Ovary (tissue), 9 donors: ENCODE results near the gene DEUP1. TPM values are rescaled to one million over a fixed set of nuclear protein-coding genes. Genes with fewer than 3 reads are reported as not detected.

Experiments
- DNase-seq, 5 donors: peaks; one replicate each; pipeline ENCODE4 v3.0.0-alpha.2; 2019 to 2020
- H3K27ac ChIP-seq, 2 donors: fragments of 200-600 bp; one replicate each; pipeline versions ENCODE4 v1.5.1 to v1.8.0; 2019 to 2022
- H3K27me3 ChIP-seq: fragments of 200-600 bp; one replicate; pipeline ENCODE4 v1.8.0; 2022
- H3K36me3 ChIP-seq: fragments of 200-600 bp; sonication (generic); one replicate; pipeline ENCODE4 v1.5.1; 2019
- H3K4me1 ChIP-seq: one replicate; pipeline ENCODE4 v1.8.1; 2013; ENCODE audit warnings: mild to moderate bottlenecking, moderate library complexity; ENCODE audit not compliant: insufficient read depth
- H3K4me3 ChIP-seq: fragments of 200-600 bp; sonication (generic); one replicate; pipeline ENCODE4 v1.5.1; 2017
- H3K9me3 ChIP-seq, 2 donors: fragments of 200-600 bp in 1 of 2; sonication (generic) in 1 of 2; one replicate each; pipeline versions ENCODE4 v1.5.1 to v1.8.1; 2013 to 2019; ENCODE audit warnings: mild to moderate bottlenecking in 1 of 2, moderate library complexity in 1 of 2
- EP300 ChIP-seq: sonication (generic); formaldehyde crosslinking; IDR thresholded peaks from one replicate; pipeline ENCODE4 v1.6.1; 2017; ENCODE audit warnings: antibody characterized with exemption
- POLR2A ChIP-seq: fragments of 450-650 bp; IDR thresholded peaks from one replicate; pipeline ENCODE4 v1.6.1; 2017; ENCODE audit warnings: antibody characterized with exemption, mild to moderate bottlenecking, moderate library complexity
- WGBS, 3 donors: extraction: QIAGEN DNeasy Blood & Tissue Kit in 1 of 3; methylation state at CpG; one replicate each; pipeline versions ENCODE4 v1.1.5 to v1.1.7; 2013 to 2017; 5-methylcytosine and 5-hydroxymethylcytosine counted together
- intact Hi-C, 4 donors: fragments of 100-400 bp; cut with DNase I; formaldehyde crosslinking; loops; one replicate each; pipeline versions ENCODE4 v1.11.0 to v1.15.1; 2022 to 2023
- polyA plus RNA-seq, 2 donors: library from polyadenylated mRNA; stranded (reverse); fragments of 200-250 nt in 1 of 2; fragments of 350-450 nt in 1 of 2; fragmentation: Illumina TruSeq in 1 of 2; extraction: RNeasy Lipid Tissue Mini Kit (QIAGEN cat#74804) in 1 of 2; gene quantifications; one replicate each; pipeline ENCODE4 v1.2.3, GENCODE V29; 2013 to 2014
- total RNA-seq, 7 donors: library from RNA; depleted of rRNA in 2 of 7; stranded (reverse); fragments of >200 nt in 2 of 7; fragmentation: NEBNext Ultra II Directional in 3 of 7; extraction: Animal tissue kit (Norgen Biotek cat#: 25700) in 3 of 7; gene quantifications; one replicate each; pipeline versions ENCODE4 v1.1.0 to v1.2.4, GENCODE V29; 2016 to 2023
- TF ChIP-seq, protein P1 (sequence below), 3 donors: fragments of 450-650 bp in 2 of 3; fragments of 200-600 bp in 1 of 3; IDR thresholded peaks; one replicate each; pipeline versions ENCODE4 v1.5.1 to v1.8.0; 2016 to 2022; ENCODE audit warnings: antibody characterized with exemption in 3 of 3, mild to moderate bottlenecking in 1 of 3
- donor health status: DM: no; HTN: no; CAD: no; lungs with moderate emphysema.
- donor health status: DM: no; HTN: no; CAD: no.
- donor health status: Bipolar disorder and iron deficiency.
- donor health status: DM: yes; HTN: yes; CAD: no.
- donor health status: DM: no; HTN: no; CAD: no.
- donor health status: DM: yes; HTN: yes; CAD: no.

DEUP1 gene
- total and polyA plus RNA-seq, 9 donors, result 0.05 to 2.0 (median 0.40) TPM; not detected in 1

DNA sequence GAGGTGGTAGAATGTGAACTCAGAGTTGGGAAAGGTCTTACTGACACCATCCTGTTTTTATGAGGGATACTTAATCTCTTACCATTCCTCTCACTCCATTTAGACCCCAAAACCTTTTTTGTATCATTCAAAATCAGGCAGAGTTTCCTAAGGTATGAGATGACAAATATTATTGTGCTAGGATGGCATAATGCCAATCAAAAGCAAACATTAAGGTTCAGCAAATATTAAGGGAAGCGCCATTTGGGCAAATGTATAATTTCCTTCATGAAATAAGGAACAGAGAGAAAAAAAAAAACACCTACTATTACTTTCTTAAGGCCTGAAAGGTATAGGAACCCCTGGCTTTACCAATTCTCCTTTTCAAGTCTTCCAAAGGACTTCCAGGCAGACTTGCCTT lies 150.2 kb downstream of the DEUP1 start:
- Histone ChIP-seq H3K4me3 (no peak overlapping the region), H3K4me1 (peaks cover 3% of the 10 kb centered on the region), H3K27ac (no peak overlapping the region), H3K9me3 (no peaks in the 10 kb centered on the region), H3K27me3 (no peaks in the 10 kb centered on the region), H3K36me3 (no peaks in the 10 kb centered on the region)
- WGBS, 3 donors, result 98 to 100% (median 98%) methylated on average over 1 of the region's 1 CpG
- intact Hi-C loops, result no loop called here
- no peak for DNase-seq
- TF ChIP-seq, protein P1, sequence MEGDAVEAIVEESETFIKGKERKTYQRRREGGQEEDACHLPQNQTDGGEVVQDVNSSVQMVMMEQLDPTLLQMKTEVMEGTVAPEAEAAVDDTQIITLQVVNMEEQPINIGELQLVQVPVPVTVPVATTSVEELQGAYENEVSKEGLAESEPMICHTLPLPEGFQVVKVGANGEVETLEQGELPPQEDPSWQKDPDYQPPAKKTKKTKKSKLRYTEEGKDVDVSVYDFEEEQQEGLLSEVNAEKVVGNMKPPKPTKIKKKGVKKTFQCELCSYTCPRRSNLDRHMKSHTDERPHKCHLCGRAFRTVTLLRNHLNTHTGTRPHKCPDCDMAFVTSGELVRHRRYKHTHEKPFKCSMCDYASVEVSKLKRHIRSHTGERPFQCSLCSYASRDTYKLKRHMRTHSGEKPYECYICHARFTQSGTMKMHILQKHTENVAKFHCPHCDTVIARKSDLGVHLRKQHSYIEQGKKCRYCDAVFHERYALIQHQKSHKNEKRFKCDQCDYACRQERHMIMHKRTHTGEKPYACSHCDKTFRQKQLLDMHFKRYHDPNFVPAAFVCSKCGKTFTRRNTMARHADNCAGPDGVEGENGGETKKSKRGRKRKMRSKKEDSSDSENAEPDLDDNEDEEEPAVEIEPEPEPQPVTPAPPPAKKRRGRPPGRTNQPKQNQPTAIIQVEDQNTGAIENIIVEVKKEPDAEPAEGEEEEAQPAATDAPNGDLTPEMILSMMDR (IDR thresholded peaks at IDR 0.05), result no peak
- TF ChIP-seq POLR2A (no peak), EP300 (no peak)

DNA sequence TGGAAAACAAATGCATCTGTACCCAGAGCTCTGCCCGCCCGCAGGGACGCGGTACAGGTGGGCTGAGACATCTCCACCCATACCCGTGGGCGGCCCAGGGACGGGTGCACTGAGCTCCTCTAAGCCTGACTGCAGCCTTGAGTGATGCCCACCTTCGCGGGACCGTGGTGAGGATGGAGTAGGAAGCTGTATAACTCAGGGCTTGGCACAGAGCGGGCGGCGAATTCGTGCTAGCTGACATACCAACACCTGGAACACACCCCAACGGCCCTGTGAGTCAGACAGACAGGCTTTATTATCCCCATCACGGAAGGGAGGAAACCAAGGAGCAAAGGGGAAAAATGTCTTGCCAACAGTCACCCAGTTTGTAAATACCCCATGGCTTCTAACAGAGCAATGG lies 150.7 kb downstream of the DEUP1 start:
- Histone ChIP-seq H3K27me3 (no peaks in the 10 kb centered on the region), H3K36me3 (no peaks in the 10 kb centered on the region), H3K4me3 (no peak overlapping the region), H3K4me1 (peaks cover 3% of the 10 kb centered on the region), H3K9me3 (no peaks in the 10 kb centered on the region), H3K27ac (no peak overlapping the region)
- TF ChIP-seq EP300 (no peak), POLR2A (no peak)
- TF ChIP-seq, protein P1 (IDR thresholded peaks at IDR 0.05), result no peak
- 87 to 96% (median 91%) methylated on average over 16 of the region's 16 CpGs for WGBS, 3 donors
- intact Hi-C loops, result no loop called here
- DNase-seq, result no peak

DNA sequence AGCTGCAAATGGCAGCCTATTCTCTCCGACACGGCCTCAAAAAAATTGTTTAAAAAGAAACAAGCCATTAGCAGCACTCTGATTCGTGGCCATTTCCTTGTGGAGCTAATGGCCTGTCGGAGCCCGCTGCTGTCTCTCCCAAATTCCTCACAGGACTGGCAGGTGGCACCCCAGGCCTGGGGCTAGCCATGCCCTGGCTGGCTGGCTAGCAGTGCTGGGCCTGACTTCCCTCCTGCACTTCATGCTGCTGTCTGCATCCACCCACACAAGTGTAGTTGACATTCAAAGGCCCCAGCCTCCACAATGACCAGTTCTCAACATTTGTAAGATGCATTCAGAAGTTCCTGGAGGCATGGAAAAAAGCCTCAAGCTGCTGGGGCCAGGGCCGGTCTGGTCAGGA lies 151.2 kb downstream of the DEUP1 start:
- no peak overlapping the region for H3K27ac ChIP-seq
- DNase-seq, result no peak
- intact Hi-C loops, result no loop called here

DNA sequence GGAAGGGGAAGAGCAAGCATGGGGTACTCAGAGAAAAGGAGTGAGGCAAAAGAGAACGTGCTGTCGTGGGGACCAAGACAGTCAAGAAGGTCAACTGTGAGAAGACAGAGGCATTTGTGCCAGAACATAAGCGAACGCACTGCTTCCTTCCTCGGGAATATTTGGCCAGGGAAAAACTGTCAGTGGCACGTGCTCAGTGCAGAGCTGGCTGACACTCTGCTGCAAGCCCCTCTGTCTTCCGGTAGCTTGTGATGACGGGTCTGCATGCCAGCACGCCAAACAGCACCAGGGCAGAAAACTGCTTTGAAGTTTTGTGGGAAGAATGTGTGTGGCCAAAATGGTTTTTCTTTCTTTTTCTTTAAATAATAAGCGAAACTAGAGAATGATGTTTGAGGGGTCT lies 152.0 kb downstream of the DEUP1 start:
- Histone ChIP-seq H3K27ac (no peak overlapping the region), H3K36me3 (no peaks in the 10 kb centered on the region), H3K4me1 (peaks cover 3% of the 10 kb centered on the region), H3K9me3 (no peaks in the 10 kb centered on the region), H3K4me3 (no peak overlapping the region), H3K27me3 (no peaks in the 10 kb centered on the region)
- intact Hi-C loops, result no loop called here
- 70 to 83% (median 77%) methylated on average over 10 of the region's 10 CpGs for whole genome bisulfite sequencing, 3 donors
- TF ChIP-seq EP300 (no peak), POLR2A (no peak)
- TF ChIP-seq, protein P1 (IDR thresholded peaks at IDR 0.05), result no peak
- DNase-seq, result no peak

More for the DNA sequence above, 151.2 kb downstream of the DEUP1 start:
- H3K27me3 ChIP-seq, result no peaks in the 10 kb centered on the region
- TF ChIP-seq EP300 (no peak), POLR2A (no peak)
- WGBS, 3 donors, result 87 to 97% (median 92%) methylated on average over 6 of the region's 6 CpGs
- H3K9me3 ChIP-seq, result no peaks in the 10 kb centered on the region
- H3K4me1 ChIP-seq, result peaks cover 3% of the 10 kb centered on the region
- no peaks in the 10 kb centered on the region for H3K36me3 ChIP-seq
- H3K4me3 ChIP-seq, result no peak overlapping the region

DNA sequence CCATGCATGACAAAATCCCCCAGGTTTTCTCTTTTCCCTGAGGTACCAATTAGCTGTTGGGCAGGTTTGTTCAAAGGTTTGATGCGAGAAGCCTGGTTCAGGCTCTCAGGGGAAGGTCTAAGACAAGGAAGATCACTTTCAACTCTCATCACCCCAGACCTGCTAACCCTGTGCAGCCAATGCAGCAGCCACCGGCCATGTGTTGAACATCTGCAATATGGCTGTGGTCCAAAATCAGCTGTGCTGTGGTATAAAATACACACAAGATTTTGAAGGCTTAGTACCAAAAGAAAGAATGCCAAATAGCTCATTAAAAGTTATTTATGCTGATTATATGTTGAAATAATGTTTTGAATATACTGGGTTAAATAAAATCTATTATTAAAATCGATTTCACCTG lies 154.2 kb downstream of the DEUP1 start:
- peaks cover 3% of the 10 kb centered on the region for H3K4me1 ChIP-seq
- 26 to 39% (median 33%) methylated on average over 3 of the region's 3 CpGs for WGBS, 3 donors
- no peak overlapping the region for H3K4me3 ChIP-seq
- intact Hi-C loops, result no loop called here
- H3K27ac ChIP-seq, result no peak overlapping the region
- H3K9me3 ChIP-seq, result no peaks in the 10 kb centered on the region
- no peaks in the 10 kb centered on the region for H3K36me3 ChIP-seq
- peak in 1 of 5 donors; percentile 23 for DNase-seq
- TF ChIP-seq, protein P1 (IDR thresholded peaks at IDR 0.05), result no peak
- TF ChIP-seq EP300 (no peak), POLR2A (no peak)
- H3K27me3 ChIP-seq, result no peaks in the 10 kb centered on the region
